ENCODE measurements around the gene CLCN6.

GRCh38 chr1:11780380-11781147 lies 25.4 kb upstream of the CLCN6 start:
- TF ChIP-seq POLR2A (IDR thresholded peaks at IDR 0.05) (no peak), CTCF (IDR thresholded peaks at IDR 0.05) (no peak)
